A172 (cell line): ENCODE data around the gene EPHA10. TPM values are rescaled to one million over a fixed set of nuclear protein-coding genes. Genes with fewer than 3 reads are reported as not detected.
"Not testable (repeated sequence)": the region's sequence is repeated elsewhere in the genome, so short reads cannot be mapped to it uniquely, and the experiment has no call there.

Experiments used
- DNase-seq: peaks from one replicate; pipeline ENCODE4 v3.0.0-alpha.2; 2015; ENCODE audit warnings: low spot score
- total RNA-seq: library from RNA; depleted of rRNA; stranded (reverse); fragments of >200 nt; shearing (Covaris generic); gene quantifications from 2 replicates; pipeline ENCODE4 v1.2.3, GENCODE V29; 2014

The EPHA10 gene
- total RNA-seq, 1 experiment from 2014 or later = not detected

GRCh38 chr1:37717631-37718030 lies 47.3 kb downstream of the EPHA10 start:
- DNase-seq = no peak

- no peak for DNase-seq
These were observed 48.6 kb downstream of the EPHA10 start for GRCh38 chr1:37716321-37716720.

GRCh38 chr1:37714689-37715088 lies 50.2 kb downstream of the EPHA10 start:
- no peak for DNase-seq

GRCh38 chr1:37714226-37714625 lies 50.7 kb downstream of the EPHA10 start:
- no peak for DNase-seq

- DNase-seq = no peak
These were observed 56.4 kb downstream of the EPHA10 start for GRCh38 chr1:37708471-37708870.

- DNase-seq = no peak
These were observed 59.5 kb downstream of the EPHA10 start for GRCh38 chr1:37705399-37705798.

GRCh38 chr1:37704966-37705365 lies 60.0 kb downstream of the EPHA10 start:
- DNase-seq = no peak

- DNase-seq = no peak
These were observed 61.9 kb downstream of the EPHA10 start for GRCh38 chr1:37703061-37703460.

GRCh38 chr1:37701051-37701450 lies 63.9 kb downstream of the EPHA10 start:
- no peak for DNase-seq

- DNase-seq = no peak
These were observed 65.8 kb downstream of the EPHA10 start for GRCh38 chr1:37699147-37699546.

GRCh38 chr1:37697737-37698136 lies 67.2 kb downstream of the EPHA10 start:
- DNase-seq = no peak

- no peak for DNase-seq
These were observed 67.8 kb downstream of the EPHA10 start for GRCh38 chr1:37697090-37697489.

- no peak for DNase-seq
These were observed 72.1 kb downstream of the EPHA10 start for GRCh38 chr1:37692834-37693175.

- peak; percentile 89 for DNase-seq
These were observed 72.7 kb downstream of the EPHA10 start, which contains the start of gene CDCA8 for GRCh38 chr1:37692078-37692833. Gene CDCA8, plus strand, starts transcription at chr1:37692516. Its CDS starts 175 bp downstream, at chr1:37692691.

GRCh38 chr1:37691497-37692077 lies 73.3 kb downstream of the EPHA10 start:
- no peak for DNase-seq

- no peak for DNase-seq
These were observed 76.0 kb downstream of the EPHA10 start for GRCh38 chr1:37688926-37689325.

- DNase-seq = not testable (repeated sequence)
These were observed 77.2 kb downstream of the EPHA10 start for GRCh38 chr1:37687764-37688163.

GRCh38 chr1:37685722-37686121 lies 79.2 kb downstream of the EPHA10 start:
- DNase-seq = no peak

- DNase-seq = not testable (repeated sequence)
These were observed 80.7 kb downstream of the EPHA10 start for GRCh38 chr1:37684182-37684581.

GRCh38 chr1:37682334-37682987 lies 82.5 kb downstream of the EPHA10 start:
- peak; percentile 36 for DNase-seq

GRCh38 chr1:37680933-37681332 lies 84.0 kb downstream of the EPHA10 start:
- DNase-seq = no peak

GRCh38 chr1:37677808-37678207 lies 87.1 kb downstream of the EPHA10 start:
- DNase-seq = no peak

- DNase-seq = no peak
These were observed 87.8 kb downstream of the EPHA10 start for GRCh38 chr1:37677143-37677439.
